Ishikawa (cell line): Measurements from ENCODE around the gene DACT2.

ENCODE experiments used
- CEBPB ChIP-seq: IDR thresholded peaks from 2 replicates; pipeline ENCODE4 v1.6.1; 2012
- CREB1 ChIP-seq: IDR thresholded peaks from 2 replicates; pipeline ENCODE4 v1.6.1; 2012; ENCODE audit warnings: low read depth
- EGR1 ChIP-seq: IDR thresholded peaks from 2 replicates; pipeline ENCODE4 v1.6.1; 2012
- EP300 ChIP-seq: IDR thresholded peaks from 2 replicates; pipeline ENCODE4 v1.6.1; 2012; ENCODE audit warnings: borderline replicate concordance
- FOXM1 ChIP-seq: IDR thresholded peaks from 2 replicates; pipeline ENCODE4 v1.6.1; 2012; ENCODE audit warnings: low read depth, borderline replicate concordance
- NFIC ChIP-seq: IDR thresholded peaks from 2 replicates; pipeline ENCODE4 v1.6.1; 2012
- RAD21 ChIP-seq: IDR thresholded peaks from 2 replicates; pipeline ENCODE4 v1.6.1; 2012; ENCODE audit warnings: low read depth
- TAF1 ChIP-seq: IDR thresholded peaks from 2 replicates; pipeline ENCODE4 v1.6.1; 2012; ENCODE audit warnings: low read depth, mild to moderate bottlenecking
- TCF12 ChIP-seq: IDR thresholded peaks from 2 replicates; pipeline ENCODE4 v1.6.1; 2012; ENCODE audit warnings: low read depth
- TEAD4 ChIP-seq: IDR thresholded peaks from 2 replicates; pipeline ENCODE4 v1.6.1; 2012
- YY1 ChIP-seq: IDR thresholded peaks from 2 replicates; pipeline ENCODE4 v1.6.1; 2012; ENCODE audit warnings: low read depth
- ZBTB7A ChIP-seq: IDR thresholded peaks from 2 replicates; pipeline ENCODE4 v1.6.1; 2012; ENCODE audit warnings: low read depth
- TF ChIP-seq, protein P1 (sequence below): IDR thresholded peaks from 2 replicates; pipeline ENCODE4 v1.6.1; 2012; ENCODE audit warnings: low read depth, mild to moderate bottlenecking
- TF ChIP-seq, protein P2 (sequence below): IDR thresholded peaks from 2 replicates; pipeline ENCODE4 v1.6.1; 2012
- TF ChIP-seq, protein P3 (sequence below): IDR thresholded peaks from 2 replicates; pipeline ENCODE4 v1.6.1; 2012

Gene DACT2

GRCh38 chr6:168318579-168319278 lies 848 bp downstream of the DACT2 start:
- TF ChIP-seq CEBPB (no peak), FOXM1 (no peak), EP300 (no peak), RAD21 (no peak)

DNA sequence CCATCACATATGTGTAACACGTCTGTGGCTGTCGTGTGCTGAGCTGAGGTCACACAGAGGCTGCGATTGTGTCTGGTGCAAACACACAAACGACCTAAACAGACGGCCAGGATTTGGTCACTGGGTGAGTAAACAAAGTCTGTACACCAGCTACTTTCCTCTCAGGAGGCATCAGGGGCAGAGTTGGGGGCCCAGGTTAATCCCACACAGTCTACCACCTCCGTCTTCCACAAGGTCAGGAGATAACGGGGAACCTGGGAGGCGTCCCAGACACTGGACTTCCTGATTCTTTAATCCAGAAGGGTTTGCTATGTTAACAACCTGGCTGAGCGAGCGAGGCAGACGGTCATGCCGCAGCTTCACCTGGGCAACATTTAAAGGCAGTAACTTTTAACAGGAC lies 1.5 kb downstream of the DACT2 start:
- TF ChIP-seq RAD21 (no peak), ZBTB7A (no peak), EP300 (no peak), CEBPB (no peak), EGR1 (no peak), YY1 (no peak), NFIC (no peak), TEAD4 (no peak), TCF12 (no peak), CREB1 (no peak), TAF1 (no peak), FOXM1 (no peak)
- TF ChIP-seq, protein P1, sequence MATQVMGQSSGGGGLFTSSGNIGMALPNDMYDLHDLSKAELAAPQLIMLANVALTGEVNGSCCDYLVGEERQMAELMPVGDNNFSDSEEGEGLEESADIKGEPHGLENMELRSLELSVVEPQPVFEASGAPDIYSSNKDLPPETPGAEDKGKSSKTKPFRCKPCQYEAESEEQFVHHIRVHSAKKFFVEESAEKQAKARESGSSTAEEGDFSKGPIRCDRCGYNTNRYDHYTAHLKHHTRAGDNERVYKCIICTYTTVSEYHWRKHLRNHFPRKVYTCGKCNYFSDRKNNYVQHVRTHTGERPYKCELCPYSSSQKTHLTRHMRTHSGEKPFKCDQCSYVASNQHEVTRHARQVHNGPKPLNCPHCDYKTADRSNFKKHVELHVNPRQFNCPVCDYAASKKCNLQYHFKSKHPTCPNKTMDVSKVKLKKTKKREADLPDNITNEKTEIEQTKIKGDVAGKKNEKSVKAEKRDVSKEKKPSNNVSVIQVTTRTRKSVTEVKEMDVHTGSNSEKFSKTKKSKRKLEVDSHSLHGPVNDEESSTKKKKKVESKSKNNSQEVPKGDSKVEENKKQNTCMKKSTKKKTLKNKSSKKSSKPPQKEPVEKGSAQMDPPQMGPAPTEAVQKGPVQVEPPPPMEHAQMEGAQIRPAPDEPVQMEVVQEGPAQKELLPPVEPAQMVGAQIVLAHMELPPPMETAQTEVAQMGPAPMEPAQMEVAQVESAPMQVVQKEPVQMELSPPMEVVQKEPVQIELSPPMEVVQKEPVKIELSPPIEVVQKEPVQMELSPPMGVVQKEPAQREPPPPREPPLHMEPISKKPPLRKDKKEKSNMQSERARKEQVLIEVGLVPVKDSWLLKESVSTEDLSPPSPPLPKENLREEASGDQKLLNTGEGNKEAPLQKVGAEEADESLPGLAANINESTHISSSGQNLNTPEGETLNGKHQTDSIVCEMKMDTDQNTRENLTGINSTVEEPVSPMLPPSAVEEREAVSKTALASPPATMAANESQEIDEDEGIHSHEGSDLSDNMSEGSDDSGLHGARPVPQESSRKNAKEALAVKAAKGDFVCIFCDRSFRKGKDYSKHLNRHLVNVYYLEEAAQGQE, result no peak
- TF ChIP-seq, protein P2, sequence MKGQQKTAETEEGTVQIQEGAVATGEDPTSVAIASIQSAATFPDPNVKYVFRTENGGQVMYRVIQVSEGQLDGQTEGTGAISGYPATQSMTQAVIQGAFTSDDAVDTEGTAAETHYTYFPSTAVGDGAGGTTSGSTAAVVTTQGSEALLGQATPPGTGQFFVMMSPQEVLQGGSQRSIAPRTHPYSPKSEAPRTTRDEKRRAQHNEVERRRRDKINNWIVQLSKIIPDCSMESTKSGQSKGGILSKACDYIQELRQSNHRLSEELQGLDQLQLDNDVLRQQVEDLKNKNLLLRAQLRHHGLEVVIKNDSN, result no peak
- TF ChIP-seq, protein P3, sequence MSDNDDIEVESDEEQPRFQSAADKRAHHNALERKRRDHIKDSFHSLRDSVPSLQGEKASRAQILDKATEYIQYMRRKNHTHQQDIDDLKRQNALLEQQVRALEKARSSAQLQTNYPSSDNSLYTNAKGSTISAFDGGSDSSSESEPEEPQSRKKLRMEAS, result no peak

- TF ChIP-seq YY1 (no peak), RAD21 (0 out of 2 replicates have a peak, but pooled peaks have one; percentile 1), TAF1 (no peak), TEAD4 (peak; percentile 49; the same call in 1 of the 2 replicates), EP300 (peak; percentile 22; the same call in 1 of the 2 replicates), CREB1 (no peak), EGR1 (no peak), ZBTB7A (no peak), FOXM1 (no peak), TCF12 (no peak), CEBPB (no peak), NFIC (no peak)
- TF ChIP-seq, protein P3, result peak; percentile 27; the same call in 1 of the 2 replicates
- TF ChIP-seq, protein P1, result peak; percentile 22; the same call in 1 of the 2 replicates
- TF ChIP-seq, protein P2, result no peak
Observed at GRCh38 chr6:168315596-168315995, 4.0 kb downstream of the DACT2 start.

DNA sequence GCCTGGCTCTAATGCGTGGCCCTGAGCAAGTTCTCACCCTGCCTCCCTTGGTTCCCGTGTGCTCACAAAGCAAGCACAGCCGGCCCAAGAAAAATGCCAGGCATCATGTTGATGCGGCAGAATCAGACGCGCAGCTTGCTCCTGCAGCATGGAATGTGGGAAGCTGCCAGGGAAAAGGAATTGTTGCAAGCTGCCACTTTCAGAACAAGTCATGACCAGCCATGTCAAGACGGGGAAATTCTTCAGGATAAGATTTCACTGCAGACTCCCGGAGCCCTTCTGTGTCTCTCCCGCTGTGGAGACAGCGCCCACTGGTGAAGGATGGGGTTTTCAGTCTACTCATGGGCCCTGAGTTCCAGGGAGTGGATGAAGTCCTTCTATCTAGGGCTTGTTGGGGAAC lies 4.6 kb downstream of the DACT2 start:
- TF ChIP-seq NFIC (no peak), TEAD4 (peak; percentile 54), RAD21 (peak; percentile 23), FOXM1 (no peak; the same call in 1 of the 2 replicates), EP300 (0 out of 2 replicates have a peak, but pooled peaks have one; percentile 28)

DNA sequence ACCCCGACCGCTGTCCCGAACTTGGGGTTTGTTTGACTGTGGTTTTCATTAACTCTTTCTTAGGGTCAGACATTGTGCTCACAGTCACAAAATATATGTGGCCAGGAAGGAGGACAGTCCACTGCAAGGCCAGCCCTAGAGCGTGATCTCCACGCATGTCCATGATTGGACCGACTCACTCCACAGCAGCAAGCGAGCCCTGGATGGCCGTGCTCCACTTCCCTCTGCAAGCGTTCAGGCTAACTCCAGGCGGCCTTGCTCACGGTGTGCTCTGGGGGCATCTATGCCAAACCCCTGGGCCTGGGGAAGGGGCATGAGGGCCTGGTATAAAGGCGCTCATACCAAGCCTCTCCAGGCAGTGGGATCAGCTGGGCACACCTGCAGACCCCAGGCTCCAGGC lies 5.6 kb downstream of the DACT2 start:
- TF ChIP-seq, protein P2, result no peak
- TF ChIP-seq TAF1, result no peak
- no peak for TF ChIP-seq ZBTB7A
- TF ChIP-seq, protein P3, result no peak
- TF ChIP-seq YY1, result no peak
- no peak for TF ChIP-seq TEAD4
- TF ChIP-seq TCF12, result no peak
- no peak for TF ChIP-seq NFIC
- no peak for TF ChIP-seq RAD21
- TF ChIP-seq EGR1, result no peak
